NT2/D1 (cell line): Measurements from ENCODE around the gene RAC2.

Experiments
- YY1 ChIP-seq: IDR thresholded peaks from 2 replicates; pipeline ENCODE4 v1.6.1; 2011; ENCODE audit not compliant: insufficient read length, insufficient read depth
- ZNF274 ChIP-seq: IDR thresholded peaks from 2 replicates; pipeline ENCODE4 v1.6.1; 2011; ENCODE audit warnings: mild to moderate bottlenecking, low read depth, low read length

DNA sequence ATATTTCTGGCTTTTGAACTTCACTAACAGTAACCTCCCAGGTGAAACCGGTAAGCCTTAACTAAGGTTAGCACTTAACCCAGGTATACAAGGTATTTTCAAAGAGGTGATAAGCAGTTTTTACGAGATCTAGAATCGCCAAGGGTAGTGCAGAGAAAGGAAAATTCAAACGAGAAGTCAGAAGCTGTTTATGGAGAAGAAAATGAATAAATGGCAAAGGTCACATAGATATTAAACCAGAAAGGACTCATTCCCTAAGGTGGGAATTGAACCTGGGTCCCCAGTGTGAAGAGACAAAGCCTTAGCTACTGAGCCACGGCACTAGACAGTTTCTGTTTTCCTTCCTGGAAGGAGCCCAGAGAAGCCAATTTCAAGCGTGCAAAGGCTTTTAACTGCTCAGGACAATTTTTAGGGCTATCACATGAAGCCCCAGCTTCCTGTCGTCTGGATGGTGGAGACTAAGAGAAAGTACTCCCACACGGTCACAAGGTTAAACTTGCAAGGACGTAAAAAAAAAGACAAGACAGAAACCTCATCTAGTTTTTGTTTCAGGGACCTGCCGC lies 50.4 kb downstream of the RAC2 start:
- TF ChIP-seq ZNF274 (no peak), YY1 (no peak)
